HCEC 1CT (cell line): ENCODE results near the gene SLC51A.

Source experiments
- DNase-seq: peaks from one replicate; pipeline ENCODE4 v3.0.0-alpha.2; 2017

The SLC51A gene

DNA sequence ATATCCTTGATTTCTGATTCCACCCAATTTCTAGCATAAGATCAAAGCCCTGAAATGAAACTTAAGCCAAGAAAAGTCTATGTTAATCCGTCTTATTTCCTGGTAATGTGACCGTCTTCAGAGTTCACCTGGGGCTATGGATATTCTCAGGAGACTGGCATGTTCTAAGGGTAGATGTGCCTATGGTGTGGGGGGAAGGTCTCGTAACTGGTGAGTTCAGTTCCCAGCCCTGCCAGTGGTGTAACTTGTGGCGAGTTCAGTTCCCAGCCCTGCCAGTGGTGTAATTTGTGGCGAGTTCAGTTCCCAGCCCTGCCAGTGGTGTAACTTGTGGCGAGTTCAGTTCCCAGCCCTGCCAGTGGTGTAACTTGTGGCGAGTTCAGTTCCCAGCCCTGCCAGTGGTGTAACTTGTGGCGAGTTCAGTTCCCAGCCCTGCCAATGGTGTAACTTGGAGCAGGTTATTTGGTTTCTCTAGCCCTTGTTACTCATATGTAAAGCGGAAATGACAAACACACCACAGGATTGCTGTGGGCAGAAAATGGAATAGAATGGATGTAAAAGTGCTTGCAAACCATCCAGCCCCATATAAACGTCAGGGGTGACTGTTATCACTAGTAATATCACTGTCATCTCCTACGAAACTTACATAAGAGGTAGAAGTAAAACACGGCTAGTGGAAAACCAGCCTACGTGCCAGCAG lies 30.4 kb downstream of the SLC51A start:
- DNase-seq = peak; percentile 71

- DNase-seq = no peak
Measured at GRCh38 chr3:196251918-196252317, 35.6 kb downstream of the SLC51A start.

GRCh38 chr3:196254376-196255283 lies 38.3 kb downstream of the SLC51A start:
- DNase-seq = no peak

DNA sequence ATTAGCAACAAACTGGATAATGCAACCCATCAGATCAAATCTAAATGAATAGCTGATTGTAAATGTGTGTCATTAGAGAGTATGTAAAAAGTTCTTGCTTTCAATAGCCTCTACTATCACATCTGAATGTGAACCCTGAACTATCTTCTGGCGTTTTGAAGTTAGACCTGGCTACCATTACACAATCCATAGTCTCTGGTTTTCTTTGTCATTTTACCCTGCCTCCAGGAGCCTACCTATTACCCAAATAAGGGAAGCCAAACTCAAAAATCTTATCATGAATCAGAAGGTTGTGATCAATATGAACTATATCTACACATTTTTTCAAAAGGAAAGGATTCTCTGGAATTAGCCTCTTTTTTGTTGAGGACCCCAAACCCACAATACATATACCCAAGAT lies 39.4 kb downstream of the SLC51A start:
- no peak for DNase-seq

- no peak for DNase-seq
Measured at GRCh38 chr3:196260784-196261183, 44.5 kb downstream of the SLC51A start.

DNA sequence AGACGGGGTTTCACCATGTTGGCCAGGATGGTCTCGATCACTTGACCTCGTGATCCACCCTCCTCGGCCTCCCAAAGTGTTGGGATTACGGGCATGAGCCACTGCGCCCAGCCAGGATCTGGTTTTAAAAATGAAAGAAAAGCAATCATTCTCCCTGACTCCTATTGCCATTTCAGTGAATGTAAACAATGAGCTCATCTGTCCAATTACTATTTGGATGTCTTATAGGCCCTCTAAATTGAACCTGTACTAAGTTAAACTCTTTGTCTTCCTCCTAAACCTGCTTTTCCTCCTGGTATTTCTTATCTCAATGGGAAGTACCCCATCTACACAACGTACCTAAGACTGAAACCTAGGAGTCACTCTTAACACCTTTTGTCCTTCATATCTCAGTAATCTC lies 47.5 kb downstream of the SLC51A start:
- DNase-seq = no peak

GRCh38 chr3:196268284-196269163 lies 52.2 kb downstream of the SLC51A start:
- peak; percentile 78 for DNase-seq

DNA sequence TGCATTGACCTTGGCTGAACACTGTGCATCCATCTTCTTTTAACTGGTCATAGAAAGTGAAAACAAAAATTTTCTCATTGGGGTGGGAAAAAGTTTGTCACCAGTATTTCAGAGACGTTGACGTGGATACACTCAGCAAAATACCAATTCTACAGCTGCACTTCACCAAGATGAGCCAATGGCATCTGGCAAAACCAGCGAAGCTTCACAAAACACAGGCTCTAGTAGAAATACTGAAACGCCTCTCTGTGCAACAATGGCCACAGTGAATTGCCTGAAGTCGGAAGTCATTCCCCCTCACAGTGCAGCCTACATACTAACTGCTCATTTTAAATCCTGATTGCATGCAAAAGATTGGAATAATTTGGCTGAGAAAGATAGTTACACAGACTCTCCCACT lies 54.2 kb downstream of the SLC51A start:
- DNase-seq = no peak

- DNase-seq = no peak
Measured at GRCh38 chr3:196272826-196273225, 56.5 kb downstream of the SLC51A start.

DNA sequence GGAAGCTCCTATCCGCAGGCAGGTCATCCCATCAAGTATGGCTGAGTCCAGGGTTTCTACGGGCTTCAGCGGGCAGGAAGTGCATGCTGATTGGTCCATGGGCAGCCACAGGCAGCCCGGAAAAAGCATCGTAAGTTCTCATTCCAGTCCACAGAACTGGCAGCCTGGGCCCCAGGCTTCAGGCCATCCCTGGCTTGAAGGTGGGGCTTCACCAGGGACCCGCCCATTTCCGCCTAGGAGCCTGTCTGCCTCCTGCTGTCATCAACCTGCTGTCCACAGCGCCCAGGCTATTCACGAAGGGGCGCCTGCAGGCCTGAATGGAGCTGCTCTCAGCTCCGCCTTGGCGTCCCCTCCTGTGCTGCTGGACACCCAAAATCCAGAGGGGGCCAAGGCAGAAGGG lies 57.3 kb downstream of the SLC51A start:
- no peak for DNase-seq

GRCh38 chr3:196274585-196274984 lies 58.3 kb downstream of the SLC51A start:
- no peak for DNase-seq

DNA sequence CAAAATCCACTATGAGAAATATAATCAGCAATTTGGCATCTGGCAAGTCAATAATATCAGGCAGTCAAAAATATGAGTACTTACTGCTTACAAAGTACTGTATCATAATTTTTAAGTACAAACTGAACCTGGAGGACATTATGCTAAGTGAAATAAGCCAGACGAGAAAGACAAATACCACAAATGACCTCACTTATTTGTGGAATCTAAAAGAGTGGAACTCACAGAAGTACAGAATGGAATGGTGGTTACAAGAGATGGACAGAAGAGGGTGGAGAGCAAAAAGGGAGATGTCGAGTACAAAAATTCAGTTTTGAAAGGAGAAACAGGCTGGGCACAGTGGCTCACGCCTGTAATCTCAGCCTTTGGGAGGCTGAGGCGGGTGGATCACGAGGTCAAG lies 58.8 kb downstream of the SLC51A start:
- no peak for DNase-seq

DNA sequence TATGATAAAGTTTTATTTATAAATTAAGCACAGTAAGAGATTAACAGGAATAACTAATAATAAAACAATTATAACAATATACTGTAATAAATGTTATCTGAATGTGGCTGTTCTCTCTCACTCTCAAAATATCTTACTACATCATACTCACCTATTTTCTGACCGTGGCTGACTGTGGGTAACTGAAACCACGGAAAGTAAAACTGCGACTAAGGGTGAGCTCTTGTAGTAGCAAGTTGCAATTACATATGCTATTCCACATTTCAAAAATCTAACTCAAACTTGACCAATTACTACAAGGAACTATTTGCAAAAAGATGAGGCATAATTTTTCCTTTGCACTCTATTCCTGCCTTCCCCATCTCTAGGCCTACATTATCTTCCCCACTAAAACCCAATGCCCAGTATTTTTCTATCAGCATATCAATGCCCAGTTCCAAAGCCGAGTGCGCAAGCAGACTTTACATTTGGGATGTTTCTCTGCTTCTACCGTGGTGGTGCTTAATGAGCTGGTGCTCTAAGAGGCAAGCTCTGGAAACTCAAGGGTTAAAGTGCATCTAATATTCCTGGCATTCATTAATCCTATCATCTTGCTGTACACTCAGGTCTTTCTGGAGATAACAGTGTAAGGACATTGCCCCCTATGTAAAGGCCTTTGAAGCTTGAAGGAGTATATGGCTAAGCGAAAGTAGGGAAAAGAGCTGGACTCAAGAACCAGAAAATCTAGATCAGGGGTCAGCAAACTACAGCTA lies 64.5 kb downstream of the SLC51A start:
- DNase-seq = no peak

- no peak for DNase-seq
Measured at GRCh38 chr3:196281962-196282361, 65.6 kb downstream of the SLC51A start.
